ENCODE results near the gene ANKS1A. TPM values are rescaled to one million over a fixed set of nuclear protein-coding genes. Genes with fewer than 3 reads are reported as not detected.

ANKS1A gene
- total RNA-seq, 4 donors from 2014 or later, result 12.1 to 31.8 (median 24.1) TPM

GRCh38 chr6:34865107-34865506 is 23.9 kb upstream of the ANKS1A start:
- Histone ChIP-seq H3K4me3 (no peak overlapping the region), H3K4me1 (no peaks in the 10 kb centered on the region), H3K9me3 (no peaks in the 10 kb centered on the region), H3K27me3 (no peaks in the 10 kb centered on the region), H3K36me3 (no peaks in the 10 kb centered on the region), H3K27ac (peak overlapping the region in 1 of 2 donors; percentile 56)
- no peak for DNase-seq
- intact Hi-C loops (cut with DNase I; ENCODE audit: low total_unique reads), result no loop called here
- TF ChIP-seq, protein P1, sequence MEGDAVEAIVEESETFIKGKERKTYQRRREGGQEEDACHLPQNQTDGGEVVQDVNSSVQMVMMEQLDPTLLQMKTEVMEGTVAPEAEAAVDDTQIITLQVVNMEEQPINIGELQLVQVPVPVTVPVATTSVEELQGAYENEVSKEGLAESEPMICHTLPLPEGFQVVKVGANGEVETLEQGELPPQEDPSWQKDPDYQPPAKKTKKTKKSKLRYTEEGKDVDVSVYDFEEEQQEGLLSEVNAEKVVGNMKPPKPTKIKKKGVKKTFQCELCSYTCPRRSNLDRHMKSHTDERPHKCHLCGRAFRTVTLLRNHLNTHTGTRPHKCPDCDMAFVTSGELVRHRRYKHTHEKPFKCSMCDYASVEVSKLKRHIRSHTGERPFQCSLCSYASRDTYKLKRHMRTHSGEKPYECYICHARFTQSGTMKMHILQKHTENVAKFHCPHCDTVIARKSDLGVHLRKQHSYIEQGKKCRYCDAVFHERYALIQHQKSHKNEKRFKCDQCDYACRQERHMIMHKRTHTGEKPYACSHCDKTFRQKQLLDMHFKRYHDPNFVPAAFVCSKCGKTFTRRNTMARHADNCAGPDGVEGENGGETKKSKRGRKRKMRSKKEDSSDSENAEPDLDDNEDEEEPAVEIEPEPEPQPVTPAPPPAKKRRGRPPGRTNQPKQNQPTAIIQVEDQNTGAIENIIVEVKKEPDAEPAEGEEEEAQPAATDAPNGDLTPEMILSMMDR (IDR thresholded peaks at IDR 0.05), result no peak
- TF ChIP-seq POLR2A (IDR thresholded peaks at IDR 0.05), result no peak

DNA sequence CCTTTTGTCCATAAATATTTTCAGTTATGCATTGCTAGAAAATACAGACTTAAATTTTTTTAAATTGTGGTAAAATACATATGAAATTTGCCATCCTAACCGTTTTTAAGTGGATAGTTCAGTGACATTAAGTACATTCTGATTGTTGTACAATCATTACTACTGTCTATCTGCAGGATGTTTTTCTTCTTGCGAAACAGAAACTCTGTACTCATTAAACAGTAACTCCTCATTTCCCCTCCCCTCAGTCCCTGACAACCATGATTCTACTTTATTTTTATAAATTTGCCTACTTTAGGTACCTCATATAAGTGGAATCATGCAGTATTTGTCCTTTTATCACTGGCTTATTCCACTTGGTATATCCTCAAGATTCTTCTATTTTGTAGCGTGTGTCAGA is 22.5 kb upstream of the ANKS1A start:
- no peaks in the 10 kb centered on the region for H3K27me3 ChIP-seq
- H3K4me1 ChIP-seq, result no peaks in the 10 kb centered on the region
- DNase-seq, result no peak
- H3K4me3 ChIP-seq, result no peak overlapping the region
- no peak for TF ChIP-seq POLR2A (IDR thresholded peaks at IDR 0.05)
- TF ChIP-seq, protein P1 (IDR thresholded peaks at IDR 0.05), result no peak
- intact Hi-C loops (cut with DNase I; ENCODE audit: low total_unique reads), result no loop called here
- H3K9me3 ChIP-seq, result no peaks in the 10 kb centered on the region
- H3K27ac ChIP-seq, result no peak overlapping the region
- H3K36me3 ChIP-seq, result no peaks in the 10 kb centered on the region

DNA sequence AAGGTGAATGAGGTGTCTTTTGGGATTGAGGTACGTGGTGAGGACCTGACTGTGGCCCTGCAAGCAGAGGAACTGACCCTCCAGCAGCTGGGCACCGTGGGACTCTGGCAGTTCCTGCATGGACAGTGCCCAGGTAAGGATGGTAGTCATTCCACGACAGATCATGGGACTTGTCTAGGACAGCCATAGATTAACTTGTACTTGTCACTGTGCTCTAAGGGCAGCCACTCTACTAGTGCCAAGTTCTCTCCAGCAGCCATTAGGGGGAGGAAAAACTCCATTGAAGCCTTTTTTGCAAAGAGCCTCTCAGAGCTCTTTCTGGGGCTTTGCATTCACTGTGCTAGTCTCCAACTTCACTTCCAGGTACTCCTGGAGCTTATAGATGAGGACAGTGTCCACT is 21.6 kb upstream of the ANKS1A start:
- Histone ChIP-seq H3K27ac (no peak overlapping the region), H3K9me3 (no peaks in the 10 kb centered on the region), H3K27me3 (no peaks in the 10 kb centered on the region), H3K4me3 (no peak overlapping the region), H3K4me1 (no peaks in the 10 kb centered on the region), H3K36me3 (no peaks in the 10 kb centered on the region)
- no peak for TF ChIP-seq POLR2A (IDR thresholded peaks at IDR 0.05)
- TF ChIP-seq, protein P1 (IDR thresholded peaks at IDR 0.05), result no peak
- no peak for DNase-seq
- intact Hi-C loops (cut with DNase I; ENCODE audit: low total_unique reads), result no loop called here

- H3K9me3 ChIP-seq, result no peaks in the 10 kb centered on the region
- no peaks in the 10 kb centered on the region for H3K36me3 ChIP-seq
- no peak overlapping the region for H3K4me3 ChIP-seq
- no peak overlapping the region for H3K27ac ChIP-seq
- no peaks in the 10 kb centered on the region for H3K27me3 ChIP-seq
- intact Hi-C loops (cut with DNase I; ENCODE audit: low total_unique reads), result no loop called here
- TF ChIP-seq, protein P1 (IDR thresholded peaks at IDR 0.05), result no peak
- TF ChIP-seq POLR2A (IDR thresholded peaks at IDR 0.05), result no peak
- no peak for DNase-seq
- no peaks in the 10 kb centered on the region for H3K4me1 ChIP-seq
Observed at GRCh38 chr6:34871853-34872252, 17.2 kb upstream of the ANKS1A start.

DNA sequence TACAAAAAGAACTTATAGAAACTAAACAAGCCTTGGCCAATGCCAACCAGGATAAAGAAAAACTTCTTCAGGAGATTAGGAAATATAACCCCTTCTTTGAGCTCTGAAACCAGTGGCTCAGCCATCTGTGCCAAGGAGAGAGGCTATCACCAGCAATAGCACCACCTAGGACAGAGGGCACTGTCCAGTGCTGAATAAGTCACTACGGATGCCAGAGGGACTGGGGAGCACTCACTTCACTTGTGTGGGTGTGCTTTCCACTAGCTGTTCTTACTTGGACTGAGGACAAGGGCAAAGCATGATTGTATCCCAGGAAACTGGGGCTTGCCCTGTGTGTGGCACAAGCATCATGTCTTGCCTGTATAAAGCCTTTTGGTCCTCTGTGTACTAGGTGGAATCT is 16.7 kb upstream of the ANKS1A start:
- no peak for DNase-seq
- H3K4me3 ChIP-seq, result no peak overlapping the region
- no peaks in the 10 kb centered on the region for H3K36me3 ChIP-seq
- TF ChIP-seq POLR2A (IDR thresholded peaks at IDR 0.05), result no peak
- TF ChIP-seq, protein P1 (IDR thresholded peaks at IDR 0.05), result no peak
- no peaks in the 10 kb centered on the region for H3K9me3 ChIP-seq
- H3K27me3 ChIP-seq, result no peaks in the 10 kb centered on the region
- intact Hi-C loops (cut with DNase I; ENCODE audit: low total_unique reads), result no loop called here
- H3K27ac ChIP-seq, result no peak overlapping the region
- no peaks in the 10 kb centered on the region for H3K4me1 ChIP-seq
